Measurements from ENCODE around the gene TBCE. TPM values are rescaled to one million over a fixed set of nuclear protein-coding genes. Genes with fewer than 3 reads are reported as not detected.
"Not testable (repeated sequence)": the region's sequence is repeated elsewhere in the genome, so short reads cannot be mapped to it uniquely, and the experiment has no call there.

TBCE gene
- total RNA-seq, 1 donor from 2014 or later, result 17.2 TPM

DNA sequence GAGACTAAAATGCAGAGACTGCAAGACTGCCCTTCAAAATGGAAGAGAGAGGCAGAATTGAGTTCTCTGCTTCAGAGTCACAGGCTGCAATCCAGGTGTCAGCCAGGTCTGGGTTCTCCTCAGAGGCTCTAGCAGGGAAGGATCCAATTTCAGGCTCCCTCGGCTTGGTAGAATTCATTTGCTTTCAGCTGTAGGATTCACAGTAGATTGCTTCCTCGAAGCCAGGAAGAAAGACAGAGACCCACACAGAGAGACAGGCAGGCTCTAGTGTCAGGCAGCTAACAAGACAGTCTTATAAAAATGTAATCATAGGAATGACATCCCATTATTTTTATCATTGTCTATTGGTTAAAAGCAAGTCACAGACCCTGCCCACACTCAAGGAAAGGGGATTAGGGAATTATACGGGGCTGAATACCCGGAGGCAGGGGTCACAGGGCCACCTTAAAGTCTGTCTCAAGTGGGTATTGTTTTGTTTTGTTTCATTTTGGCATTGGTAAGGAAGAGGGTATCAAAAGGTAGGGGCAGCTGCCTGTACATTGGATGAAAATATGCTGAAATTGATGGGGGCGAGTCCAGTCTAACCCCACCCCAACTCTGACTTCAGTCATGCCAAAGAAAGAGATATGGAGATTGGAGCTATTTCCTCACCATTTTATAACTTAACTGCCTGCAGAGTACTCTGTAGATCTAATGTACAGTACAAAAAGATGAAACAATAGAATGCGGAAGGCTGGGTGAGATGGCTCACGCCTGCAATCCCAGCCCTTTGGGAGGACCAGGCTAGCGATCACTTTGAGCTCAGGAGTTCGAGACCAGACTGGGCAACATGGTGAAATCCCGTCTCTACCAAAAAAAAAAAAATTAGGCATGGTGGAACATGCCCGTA is 9.5 kb upstream of the TBCE start:
- no peaks in the 10 kb centered on the region for H3K36me3 ChIP-seq
- no peaks in the 10 kb centered on the region for H3K9me3 ChIP-seq (replicated peaks)
- H3K27me3 ChIP-seq (ENCODE audit: low read depth), result no peaks in the 10 kb centered on the region
- H3K4me1 ChIP-seq, result no peaks in the 10 kb centered on the region
- TF ChIP-seq, protein P1, sequence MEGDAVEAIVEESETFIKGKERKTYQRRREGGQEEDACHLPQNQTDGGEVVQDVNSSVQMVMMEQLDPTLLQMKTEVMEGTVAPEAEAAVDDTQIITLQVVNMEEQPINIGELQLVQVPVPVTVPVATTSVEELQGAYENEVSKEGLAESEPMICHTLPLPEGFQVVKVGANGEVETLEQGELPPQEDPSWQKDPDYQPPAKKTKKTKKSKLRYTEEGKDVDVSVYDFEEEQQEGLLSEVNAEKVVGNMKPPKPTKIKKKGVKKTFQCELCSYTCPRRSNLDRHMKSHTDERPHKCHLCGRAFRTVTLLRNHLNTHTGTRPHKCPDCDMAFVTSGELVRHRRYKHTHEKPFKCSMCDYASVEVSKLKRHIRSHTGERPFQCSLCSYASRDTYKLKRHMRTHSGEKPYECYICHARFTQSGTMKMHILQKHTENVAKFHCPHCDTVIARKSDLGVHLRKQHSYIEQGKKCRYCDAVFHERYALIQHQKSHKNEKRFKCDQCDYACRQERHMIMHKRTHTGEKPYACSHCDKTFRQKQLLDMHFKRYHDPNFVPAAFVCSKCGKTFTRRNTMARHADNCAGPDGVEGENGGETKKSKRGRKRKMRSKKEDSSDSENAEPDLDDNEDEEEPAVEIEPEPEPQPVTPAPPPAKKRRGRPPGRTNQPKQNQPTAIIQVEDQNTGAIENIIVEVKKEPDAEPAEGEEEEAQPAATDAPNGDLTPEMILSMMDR (IDR thresholded peaks at IDR 0.05; ENCODE audit: borderline replicate concordance), result no peak
- H3K27ac ChIP-seq (replicated peaks), result no peak overlapping the region
- no peak for DNase-seq
- intact Hi-C loops (cut with micrococcal nuclease), result no loop called here
- H3K4me3 ChIP-seq, result no peak overlapping the region

DNA sequence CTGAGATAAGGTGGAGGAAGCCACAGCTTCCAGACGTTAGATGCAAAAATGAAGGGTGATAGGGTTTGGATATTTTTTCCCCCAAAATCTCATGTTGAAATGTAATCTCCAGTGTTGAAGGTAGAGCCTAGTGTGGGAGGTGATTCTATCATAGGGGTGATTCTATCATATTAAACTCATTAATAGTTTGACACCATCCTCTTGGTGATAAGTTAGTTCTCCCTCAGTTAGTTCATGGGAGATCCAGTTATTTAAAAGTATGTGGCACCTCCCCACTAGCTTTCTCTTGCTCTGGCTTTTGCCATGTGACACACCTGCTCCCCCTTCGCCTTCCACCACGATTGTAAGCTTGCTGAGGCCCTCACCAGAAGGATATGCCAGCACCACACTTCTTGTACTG is 8.3 kb upstream of the TBCE start:
- Histone ChIP-seq H3K36me3 (no peaks in the 10 kb centered on the region), H3K27me3 (ENCODE audit: low read depth) (no peaks in the 10 kb centered on the region), H3K9me3 (replicated peaks) (no peaks in the 10 kb centered on the region), H3K27ac (replicated peaks) (no peak overlapping the region), H3K4me3 (no peak overlapping the region), H3K4me1 (no peaks in the 10 kb centered on the region)
- TF ChIP-seq, protein P1 (IDR thresholded peaks at IDR 0.05; ENCODE audit: borderline replicate concordance), result no peak
- intact Hi-C loops (cut with micrococcal nuclease), result no loop called here
- DNase-seq, result no peak

DNA sequence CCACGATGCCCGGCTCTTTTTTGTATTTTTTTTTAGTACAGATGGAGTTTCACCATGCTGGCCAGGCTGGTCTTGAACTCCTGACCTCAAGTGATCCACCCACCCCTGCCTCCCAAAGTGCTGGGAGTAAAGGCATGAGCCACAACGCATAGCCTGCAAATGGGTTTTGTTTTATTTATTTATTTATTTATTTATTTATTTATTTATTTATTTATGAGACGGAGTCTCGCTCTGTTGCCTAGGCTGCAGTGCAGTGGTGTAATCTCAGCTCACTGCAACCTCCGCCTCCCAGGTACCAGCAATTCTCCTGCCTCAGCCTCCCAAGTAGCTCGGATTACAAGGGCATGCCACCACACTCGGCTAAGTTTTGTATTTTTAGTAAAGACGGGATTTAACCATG is 3.0 kb upstream of the TBCE start:
- H3K27ac ChIP-seq (replicated peaks); H3K4me3 ChIP-seq; H3K36me3 ChIP-seq; intact Hi-C loops (cut with micrococcal nuclease); DNase-seq; H3K9me3 ChIP-seq (replicated peaks); H3K27me3 ChIP-seq (ENCODE audit: low read depth): not testable (repeated sequence)
- H3K4me1 ChIP-seq, result peaks cover 22% of the 10 kb centered on the region

DNA sequence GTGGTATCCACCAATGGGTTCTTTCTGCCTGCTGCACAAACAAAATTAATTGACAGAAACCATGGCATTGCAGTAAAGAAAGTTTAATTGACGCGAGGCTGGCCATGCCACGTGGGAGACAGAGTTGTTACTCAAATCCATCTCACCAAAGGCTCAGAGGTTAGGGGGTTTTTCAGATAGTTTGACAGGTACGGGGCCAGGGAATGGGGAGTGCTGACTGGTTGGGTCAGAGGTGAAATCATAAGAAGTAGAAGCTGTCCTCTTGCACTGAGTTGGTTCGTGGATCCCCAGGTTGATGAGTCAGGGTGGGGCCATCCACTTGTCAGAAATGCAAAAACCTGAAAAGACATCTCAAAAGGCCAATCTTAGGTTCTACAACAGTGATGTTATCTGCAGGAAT is 941 bp upstream of the TBCE start:
- H3K27ac ChIP-seq (replicated peaks), result peak overlapping the region; percentile 93

DNA sequence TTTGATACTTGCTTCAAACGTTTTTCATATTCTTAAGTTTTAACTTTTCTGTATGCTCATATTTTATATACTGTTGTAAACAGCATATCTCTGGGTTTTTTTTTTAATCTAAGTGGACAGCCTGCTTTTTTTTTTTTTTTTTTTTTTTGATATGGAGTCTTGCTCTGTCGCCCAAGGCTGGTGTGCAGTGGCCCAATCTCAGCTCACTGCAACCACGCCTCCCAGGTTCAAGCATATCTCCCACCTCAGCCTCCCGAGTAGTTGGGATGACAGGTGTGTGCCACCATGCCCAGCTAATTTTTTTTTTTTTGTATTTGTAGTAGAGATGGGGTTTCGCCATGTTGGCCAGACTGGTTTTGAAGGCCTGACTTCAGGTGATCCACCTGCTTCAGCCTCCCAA is 1.2 kb downstream of the TBCE start:
- TF ChIP-seq, protein P1 (IDR thresholded peaks at IDR 0.05; ENCODE audit: borderline replicate concordance), result no peak
- Histone ChIP-seq H3K4me3 (peak overlapping the region; percentile 94), H3K4me1 (peaks cover 28% of the 10 kb centered on the region), H3K27ac (replicated peaks) (no peak overlapping the region), H3K36me3 (peaks cover 9% of the 10 kb centered on the region), H3K9me3 (replicated peaks) (no peaks in the 10 kb centered on the region), H3K27me3 (ENCODE audit: low read depth) (no peaks in the 10 kb centered on the region)
- DNase-seq, result no peak
- intact Hi-C loops (cut with micrococcal nuclease), result no loop called here

More for the DNA sequence above, 941 bp upstream of the TBCE start:
- TF ChIP-seq, protein P1 (IDR thresholded peaks at IDR 0.05; ENCODE audit: borderline replicate concordance), result no peak
- Histone ChIP-seq H3K4me3 (no peak overlapping the region), H3K9me3 (replicated peaks) (no peaks in the 10 kb centered on the region), H3K4me1 (peaks cover 28% of the 10 kb centered on the region), H3K36me3 (no peaks in the 10 kb centered on the region), H3K27me3 (ENCODE audit: low read depth) (no peaks in the 10 kb centered on the region)
- intact Hi-C loops (cut with micrococcal nuclease), result no loop called here
- no peak for DNase-seq

DNA sequence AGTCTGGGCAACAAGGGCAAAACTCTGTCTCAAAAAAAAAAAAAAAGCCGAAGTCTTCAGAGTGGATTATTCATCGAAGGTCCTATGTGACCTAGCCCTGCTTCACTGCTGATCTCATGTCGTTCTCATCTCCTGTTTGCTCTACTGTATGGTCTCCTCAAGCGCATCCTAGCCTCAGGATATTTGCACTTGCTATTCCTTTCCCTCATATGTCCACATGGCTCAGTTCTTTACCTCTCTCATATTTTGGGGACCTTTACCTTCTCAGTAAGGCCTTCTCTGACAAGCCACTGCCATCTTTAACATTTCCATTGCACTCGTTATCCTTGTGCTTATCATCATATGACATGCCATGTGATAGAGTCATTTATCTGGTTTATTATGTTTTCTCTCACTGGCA is 2.6 kb downstream of the TBCE start:
- Histone ChIP-seq H3K27ac (replicated peaks) (no peak overlapping the region), H3K27me3 (ENCODE audit: low read depth) (no peaks in the 10 kb centered on the region), H3K9me3 (replicated peaks) (no peaks in the 10 kb centered on the region), H3K4me3 (no peak overlapping the region), H3K4me1 (peaks cover 28% of the 10 kb centered on the region), H3K36me3 (peaks cover 18% of the 10 kb centered on the region)
- TF ChIP-seq, protein P1 (IDR thresholded peaks at IDR 0.05; ENCODE audit: borderline replicate concordance), result no peak
- intact Hi-C loops (cut with micrococcal nuclease), result no loop called here
- DNase-seq, result no peak
